Measurements from ENCODE around the gene R3HDML.

- TF ChIP-seq, protein P1, sequence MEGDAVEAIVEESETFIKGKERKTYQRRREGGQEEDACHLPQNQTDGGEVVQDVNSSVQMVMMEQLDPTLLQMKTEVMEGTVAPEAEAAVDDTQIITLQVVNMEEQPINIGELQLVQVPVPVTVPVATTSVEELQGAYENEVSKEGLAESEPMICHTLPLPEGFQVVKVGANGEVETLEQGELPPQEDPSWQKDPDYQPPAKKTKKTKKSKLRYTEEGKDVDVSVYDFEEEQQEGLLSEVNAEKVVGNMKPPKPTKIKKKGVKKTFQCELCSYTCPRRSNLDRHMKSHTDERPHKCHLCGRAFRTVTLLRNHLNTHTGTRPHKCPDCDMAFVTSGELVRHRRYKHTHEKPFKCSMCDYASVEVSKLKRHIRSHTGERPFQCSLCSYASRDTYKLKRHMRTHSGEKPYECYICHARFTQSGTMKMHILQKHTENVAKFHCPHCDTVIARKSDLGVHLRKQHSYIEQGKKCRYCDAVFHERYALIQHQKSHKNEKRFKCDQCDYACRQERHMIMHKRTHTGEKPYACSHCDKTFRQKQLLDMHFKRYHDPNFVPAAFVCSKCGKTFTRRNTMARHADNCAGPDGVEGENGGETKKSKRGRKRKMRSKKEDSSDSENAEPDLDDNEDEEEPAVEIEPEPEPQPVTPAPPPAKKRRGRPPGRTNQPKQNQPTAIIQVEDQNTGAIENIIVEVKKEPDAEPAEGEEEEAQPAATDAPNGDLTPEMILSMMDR (IDR thresholded peaks at IDR 0.05): no peak
- TF ChIP-seq EP300 (IDR thresholded peaks at IDR 0.05): no peak
- TF ChIP-seq POLR2A (IDR thresholded peaks at IDR 0.05): no peak
Observed at GRCh38 chr20:44364780-44365179, 27.9 kb downstream of the R3HDML start.
